Prostate gland (tissue), 2 donors: ENCODE measurements around the gene SNRK. TPM values are rescaled to one million over a fixed set of nuclear protein-coding genes. Genes with fewer than 3 reads are reported as not detected.

Experiments
- DNase-seq: peaks from one replicate; pipeline ENCODE4 v3.0.0-alpha.2; 2019; ENCODE audit warnings: low spot score
- H3K27ac ChIP-seq, 2 donors: fragments of 200-600 bp; sonication (generic); 2 replicates each; pipeline ENCODE4 v1.5.1; 2017 to 2019
- H3K27me3 ChIP-seq: fragments of 200-600 bp; sonication (generic); replicated peaks from 2 replicates; pipeline ENCODE4 v1.5.1; 2019; ENCODE audit not compliant: insufficient read depth
- H3K36me3 ChIP-seq, 2 donors: fragments of 200-600 bp; sonication (generic); 1 replicate in 1 of 2; 2 replicates in 1 of 2; pipeline versions ENCODE4 v1.5.1 to v1.8.1; 2017 to 2019
- H3K4me1 ChIP-seq: fragments of 200-600 bp; sonication (generic); replicated peaks from 2 replicates; pipeline ENCODE4 v1.5.1; 2019
- H3K4me3 ChIP-seq, 2 donors: fragments of 200-600 bp; sonication (generic); 2 replicates each; pipeline ENCODE4 v1.5.1; 2017 to 2019
- H3K9me3 ChIP-seq: fragments of 200-600 bp; sonication (generic); 2 replicates; pipeline ENCODE4 v1.5.1; 2017
- CTCF ChIP-seq, 4 experiments: fragments of 200-600 bp in 2 of 4; fragments of 450-650 bp in 2 of 4; sonication (generic) in 2 of 4; IDR thresholded peaks; 1 replicate in 3 of 4; 2 replicates in 1 of 4; pipeline ENCODE4 v1.5.1; 2016 to 2019; ENCODE audit warnings: antibody characterized with exemption in 4 of 4, mild to moderate bottlenecking in 2 of 4, moderate library complexity in 2 of 4
- POLR2A ChIP-seq: fragments of 450-650 bp; IDR thresholded peaks from one replicate; pipeline ENCODE4 v1.6.1; 2016; ENCODE audit warnings: antibody characterized with exemption, mild to moderate bottlenecking
- POLR2AphosphoS5 ChIP-seq: sonication (generic); formaldehyde crosslinking; IDR thresholded peaks from one replicate; pipeline ENCODE4 v1.6.1; 2017; ENCODE audit warnings: antibody characterized with exemption
- WGBS: methylation state at CpG from one replicate; pipeline ENCODE4 v1.1.5; 2018; 5-methylcytosine and 5-hydroxymethylcytosine counted together
- intact Hi-C: fragments of 100-400 bp; cut with DNase I; formaldehyde crosslinking; loops from one replicate; pipeline ENCODE4 v1.14.2; 2022
- total RNA-seq, 2 donors: library from RNA; depleted of rRNA; stranded (reverse); fragments of >200 nt; gene quantifications; one replicate each; pipeline ENCODE4 v1.1.0, GENCODE V29; 2016

Gene SNRK
- total RNA-seq, 2 donors from 2014 or later = 18.9 to 38.1 TPM

GRCh38 chr3:43304126-43304525 lies 17.8 kb downstream of the SNRK start:
- H3K4me3 ChIP-seq = no peak overlapping the region
- H3K27ac ChIP-seq = no peak overlapping the region
- DNase-seq = no peak
- no peaks in the 10 kb centered on the region for H3K27me3 ChIP-seq
- TF ChIP-seq POLR2AphosphoS5 (no peak), CTCF (IDR thresholded peaks at IDR 0.05) (no peak), POLR2A (no peak)
- H3K36me3 ChIP-seq = no peaks in the 10 kb centered on the region
- H3K4me1 ChIP-seq = no peaks in the 10 kb centered on the region
- WGBS = 83% methylated on average over 3 of the region's 3 CpGs
- intact Hi-C loops = no loop called here
- no peaks in the 10 kb centered on the region for H3K9me3 ChIP-seq

DNA sequence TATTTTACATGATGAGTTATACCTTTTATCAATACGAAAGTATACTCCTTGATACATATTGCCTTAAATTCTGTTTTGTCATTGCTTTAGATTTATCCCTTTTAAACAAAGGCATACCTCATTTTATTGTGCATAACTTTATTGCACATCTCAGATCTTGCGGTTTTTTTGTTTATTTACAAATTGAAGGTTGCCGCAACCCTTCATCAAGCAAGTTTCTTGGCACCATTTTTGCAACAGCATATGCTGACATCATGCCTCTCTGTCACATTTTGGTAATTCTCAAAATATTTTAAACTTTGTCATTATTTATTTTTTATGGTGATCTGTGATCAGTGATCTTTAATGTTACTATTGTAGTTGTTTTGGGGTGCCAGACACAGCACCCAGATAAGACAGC lies 20.9 kb downstream of the SNRK start:
- no peak for TF ChIP-seq CTCF (IDR thresholded peaks at IDR 0.05)
- no peak for TF ChIP-seq POLR2A
- no peak for TF ChIP-seq POLR2AphosphoS5
- no peaks in the 10 kb centered on the region for H3K36me3 ChIP-seq

DNA sequence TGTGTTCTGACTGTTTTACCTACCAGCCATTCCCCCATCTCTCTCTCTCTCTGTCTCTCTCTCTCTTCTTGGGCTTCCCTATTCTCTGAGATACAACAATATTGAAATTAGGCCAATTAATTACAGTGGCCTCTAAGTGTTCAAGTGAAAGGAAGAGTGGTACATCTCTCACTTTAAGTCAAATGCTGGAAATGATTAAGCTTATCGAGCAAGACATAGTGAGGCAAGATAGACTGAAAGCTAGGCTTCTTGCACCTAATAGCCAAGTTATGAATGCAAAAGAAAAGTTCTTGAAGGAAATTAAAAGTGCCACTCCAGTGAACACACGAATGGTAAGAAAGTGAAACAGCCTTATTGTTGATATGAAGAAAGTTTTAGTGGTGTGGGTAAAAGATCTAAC lies 21.3 kb downstream of the SNRK start:
- no peak for TF ChIP-seq POLR2A
- TF ChIP-seq POLR2AphosphoS5 = no peak
- no peak for TF ChIP-seq CTCF (IDR thresholded peaks at IDR 0.05)
- Histone ChIP-seq H3K36me3 (no peaks in the 10 kb centered on the region), H3K4me1 (no peaks in the 10 kb centered on the region), H3K27me3 (no peaks in the 10 kb centered on the region), H3K9me3 (no peaks in the 10 kb centered on the region), H3K4me3 (no peak overlapping the region), H3K27ac (no peak overlapping the region)
- DNase-seq = no peak
- intact Hi-C loops = no loop called here
- WGBS = 99% methylated on average over 2 of the region's 2 CpGs

More for the DNA sequence above, 20.9 kb downstream of the SNRK start:
- H3K4me1 ChIP-seq = no peaks in the 10 kb centered on the region
- H3K27me3 ChIP-seq = no peaks in the 10 kb centered on the region
- no peaks in the 10 kb centered on the region for H3K9me3 ChIP-seq
- WGBS = 94% methylated on average over 3 of the region's 3 CpGs
- intact Hi-C loops = no loop called here
- H3K4me3 ChIP-seq = no peak overlapping the region
- no peak for DNase-seq
- no peak overlapping the region for H3K27ac ChIP-seq

GRCh38 chr3:43309372-43310305 lies 23.3 kb downstream of the SNRK start:
- no peak overlapping the region for H3K27ac ChIP-seq
- H3K27me3 ChIP-seq = no peaks in the 10 kb centered on the region
- H3K4me3 ChIP-seq = no peak overlapping the region
- no peaks in the 10 kb centered on the region for H3K9me3 ChIP-seq
- TF ChIP-seq POLR2A = no peak
- TF ChIP-seq CTCF (IDR thresholded peaks at IDR 0.05) = no peak
- TF ChIP-seq POLR2AphosphoS5 = no peak
- 95% methylated on average over 12 of the region's 12 CpGs for WGBS
- H3K4me1 ChIP-seq = no peaks in the 10 kb centered on the region
- intact Hi-C loops = no loop called here
- H3K36me3 ChIP-seq = no peaks in the 10 kb centered on the region
- no peak for DNase-seq
